Activated B cell treated with CpG ODN at 0.5 μM for 24 hours (primary cell): ENCODE results near the gene NBDY. TPM values are rescaled to one million over a fixed set of nuclear protein-coding genes. Genes with fewer than 3 reads are reported as not detected.

Source experiments
- ATAC-seq: fragments of 200-7000 bp; cut with Tn5 transposase; one replicate; pipeline ENCODE4 v1.10.0; 2021; ENCODE audit warnings: low read depth, mild to moderate bottlenecking, moderate library complexity
- CTCF ChIA-PET: fragments of 350-600 bp; sonication (Branson Sonifier 250); formaldehyde crosslinking; loops from one replicate; lab custom pipeline; 2021; ENCODE audit warnings: antibody characterized with exemption; lab: Charles Lee
- POLR2A ChIA-PET: fragments of 350-600 bp; sonication (Branson Sonifier 250); formaldehyde crosslinking; loops from one replicate; lab custom pipeline; 2021; ENCODE audit warnings: antibody characterized with exemption; lab: Charles Lee
- DNase-seq: peaks from one replicate; pipeline ENCODE4 v3.0.0; 2022
- H3K27ac Mint-ChIP-seq: one replicate; pipeline ENCODE4 v1.8.0; 2020; ENCODE audit warnings: mixed read lengths
- H3K27me3 Mint-ChIP-seq: one replicate; pipeline ENCODE4 v1.8.0; 2021; ENCODE audit warnings: mixed read lengths
- H3K36me3 Mint-ChIP-seq: one replicate; pipeline ENCODE4 v1.8.0; 2021; ENCODE audit warnings: low read depth, mixed read lengths
- H3K4me1 Mint-ChIP-seq: one replicate; pipeline ENCODE4 v1.8.0; 2021; ENCODE audit warnings: mixed read lengths
- H3K4me3 Mint-ChIP-seq: one replicate; pipeline ENCODE4 v1.8.0; 2020; ENCODE audit warnings: mild to moderate bottlenecking, mixed read lengths
- H3K9me3 Mint-ChIP-seq: one replicate; pipeline ENCODE4 v1.8.0; 2020; ENCODE audit warnings: mixed read lengths
- CTCF ChIP-seq: fragments of 200-600 bp; IDR thresholded peaks from one replicate; pipeline ENCODE4 v1.8.0; 2022; ENCODE audit warnings: antibody characterized with exemption, mild to moderate bottlenecking
- intact Hi-C: fragments of 100-400 bp; cut with micrococcal nuclease; formaldehyde crosslinking; loops from one replicate; pipeline ENCODE4 v1.15.1; 2024
- total RNA-seq: library from RNA; stranded (reverse); gene quantifications from 2 replicates; pipeline ENCODE4 v1.2.3, GENCODE V29; 2022

Gene NBDY
- total RNA-seq, 1 donor from 2014 or later = 41.0 TPM

- ATAC-seq = no peak
- TF ChIP-seq CTCF = no peak
- H3K36me3 Mint-ChIP-seq = peaks cover 14% of the 10 kb centered on the region
- ChIA-PET POLR2A (no interaction called here), CTCF (no interaction called here)
- no peaks in the 10 kb centered on the region for H3K27me3 Mint-ChIP-seq
- no peak overlapping the region for H3K27ac Mint-ChIP-seq
- intact Hi-C loops = no loop called here
- H3K4me3 Mint-ChIP-seq = no peak overlapping the region
- no peaks in the 10 kb centered on the region for H3K9me3 Mint-ChIP-seq
- no peak for DNase-seq
- peaks cover 24% of the 10 kb centered on the region for H3K4me1 Mint-ChIP-seq
Observed at GRCh38 chrX:56793521-56794320, 64.7 kb downstream of the NBDY start.

GRCh38 chrX:56794404-56795230 is 65.6 kb downstream of the NBDY start:
- H3K4me1 Mint-ChIP-seq = peaks cover 26% of the 10 kb centered on the region
- intact Hi-C loops = no loop called here
- DNase-seq (no peak), ATAC-seq (no peak)
- peaks cover 11% of the 10 kb centered on the region for H3K36me3 Mint-ChIP-seq
- ChIA-PET CTCF (no interaction called here), POLR2A (no interaction called here)
- H3K27me3 Mint-ChIP-seq = no peaks in the 10 kb centered on the region
- TF ChIP-seq CTCF = no peak
- H3K4me3 Mint-ChIP-seq = no peak overlapping the region
- H3K9me3 Mint-ChIP-seq = no peaks in the 10 kb centered on the region
- no peak overlapping the region for H3K27ac Mint-ChIP-seq

- peaks cover 33% of the 10 kb centered on the region for H3K4me1 Mint-ChIP-seq
- no peak overlapping the region for H3K4me3 Mint-ChIP-seq
- intact Hi-C loops = no loop called here
- TF ChIP-seq CTCF = no peak
- peaks cover 13% of the 10 kb centered on the region for H3K36me3 Mint-ChIP-seq
- H3K9me3 Mint-ChIP-seq = no peaks in the 10 kb centered on the region
- DNase-seq (no peak), ATAC-seq (no peak)
- ChIA-PET CTCF (no interaction called here), POLR2A (no interaction called here)
- no peak overlapping the region for H3K27ac Mint-ChIP-seq
- H3K27me3 Mint-ChIP-seq = no peaks in the 10 kb centered on the region
Observed at GRCh38 chrX:56795309-56795868, 66.3 kb downstream of the NBDY start.

- POLR2A ChIA-PET = no interaction called here
- Mint-ChIP-seq H3K27me3 (no peaks in the 10 kb centered on the region), H3K4me3 (no peak overlapping the region), H3K9me3 (no peaks in the 10 kb centered on the region), H3K36me3 (peaks cover 16% of the 10 kb centered on the region), H3K4me1 (peaks cover 37% of the 10 kb centered on the region), H3K27ac (peak overlapping the region; percentile 35)
- CTCF ChIA-PET = no interaction called here
- DNase-seq (no peak), ATAC-seq (no peak)
- TF ChIP-seq CTCF = no peak
- intact Hi-C loops = no loop called here
Observed at GRCh38 chrX:56796641-56797395, 67.8 kb downstream of the NBDY start.
